Measurements from ENCODE around the gene B4GALT7.
"Not testable (repeated sequence)": the region's sequence is repeated elsewhere in the genome, so short reads cannot be mapped to it uniquely, and the experiment has no call there.

B4GALT7 gene

DNA sequence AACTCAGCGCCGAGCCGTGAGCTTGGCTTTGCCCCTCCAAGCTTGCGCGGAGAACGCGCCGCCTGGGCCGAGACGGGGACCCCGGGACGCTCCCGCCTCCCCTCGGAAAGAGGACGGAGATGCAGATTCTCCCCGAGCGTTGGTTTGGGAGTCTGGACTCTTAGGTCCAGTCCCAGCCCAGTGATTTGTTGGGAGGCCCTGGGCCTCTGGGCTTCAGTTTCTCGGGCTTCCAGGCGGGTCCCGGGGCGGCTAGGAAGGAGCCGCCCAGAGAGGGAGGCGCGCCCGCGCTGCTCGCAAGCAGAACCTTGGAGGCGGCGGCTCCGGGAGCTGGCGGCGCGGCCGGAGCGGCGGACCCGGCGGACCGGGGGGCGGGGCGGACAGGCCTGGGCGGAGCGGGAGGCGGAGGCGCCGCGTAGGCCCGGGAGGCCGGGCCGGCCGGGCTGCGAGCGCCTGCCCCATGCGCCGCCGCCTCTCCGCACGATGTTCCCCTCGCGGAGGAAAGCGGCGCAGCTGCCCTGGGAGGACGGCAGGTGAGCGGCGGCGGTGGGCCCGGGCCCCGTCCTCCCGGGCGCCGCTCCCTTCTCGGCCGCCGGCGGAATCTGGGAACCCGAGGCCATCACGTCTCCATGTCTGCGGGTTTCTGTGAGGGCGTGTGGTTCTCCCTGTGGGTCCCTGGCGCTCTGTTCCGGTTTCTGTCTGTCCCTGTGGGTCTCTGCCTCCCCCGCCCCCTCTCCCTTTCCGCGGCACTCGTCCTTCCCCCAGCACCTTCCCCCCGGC is at the start of gene B4GALT7:
TSS of gene B4GALT7 (plus strand) at position 402 of the 777 bp plus-strand sequence. CDS start at position 481, 79 bp downstream.
- peak; percentile 67 for DNase-seq (ENCODE audit: low read depth)

DNA sequence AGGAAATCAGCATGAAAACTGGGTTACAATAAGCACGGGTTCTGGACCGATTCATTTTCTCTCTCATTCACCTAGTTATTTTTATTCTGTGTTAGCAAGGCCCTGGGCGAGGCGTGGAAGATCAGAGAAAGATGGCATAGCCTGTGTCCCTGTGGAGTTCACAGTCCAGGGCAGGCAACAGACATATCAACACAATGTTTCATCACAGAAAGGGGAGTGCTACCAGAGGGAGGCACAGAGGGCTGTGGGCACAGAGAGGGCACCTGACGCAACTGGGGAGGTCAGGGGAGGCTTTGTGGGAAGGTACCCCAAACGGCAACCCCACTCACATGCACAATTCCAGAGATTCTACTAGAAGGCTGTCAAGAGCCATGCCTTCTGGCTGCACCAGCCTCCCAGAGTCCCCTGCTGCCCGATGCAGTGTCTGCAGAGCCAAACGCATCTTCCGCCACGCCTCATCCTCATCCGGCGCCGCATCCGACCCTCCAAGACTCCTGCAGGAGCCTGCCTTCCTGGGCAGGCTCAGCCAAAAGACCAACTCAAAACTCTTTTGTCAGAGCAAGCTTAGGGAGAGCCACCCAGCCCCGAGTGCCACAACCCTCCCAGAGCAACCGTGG is 47.0 kb upstream of the B4GALT7 start:
- DNase-seq (ENCODE audit: low read depth) = no peak

DNA sequence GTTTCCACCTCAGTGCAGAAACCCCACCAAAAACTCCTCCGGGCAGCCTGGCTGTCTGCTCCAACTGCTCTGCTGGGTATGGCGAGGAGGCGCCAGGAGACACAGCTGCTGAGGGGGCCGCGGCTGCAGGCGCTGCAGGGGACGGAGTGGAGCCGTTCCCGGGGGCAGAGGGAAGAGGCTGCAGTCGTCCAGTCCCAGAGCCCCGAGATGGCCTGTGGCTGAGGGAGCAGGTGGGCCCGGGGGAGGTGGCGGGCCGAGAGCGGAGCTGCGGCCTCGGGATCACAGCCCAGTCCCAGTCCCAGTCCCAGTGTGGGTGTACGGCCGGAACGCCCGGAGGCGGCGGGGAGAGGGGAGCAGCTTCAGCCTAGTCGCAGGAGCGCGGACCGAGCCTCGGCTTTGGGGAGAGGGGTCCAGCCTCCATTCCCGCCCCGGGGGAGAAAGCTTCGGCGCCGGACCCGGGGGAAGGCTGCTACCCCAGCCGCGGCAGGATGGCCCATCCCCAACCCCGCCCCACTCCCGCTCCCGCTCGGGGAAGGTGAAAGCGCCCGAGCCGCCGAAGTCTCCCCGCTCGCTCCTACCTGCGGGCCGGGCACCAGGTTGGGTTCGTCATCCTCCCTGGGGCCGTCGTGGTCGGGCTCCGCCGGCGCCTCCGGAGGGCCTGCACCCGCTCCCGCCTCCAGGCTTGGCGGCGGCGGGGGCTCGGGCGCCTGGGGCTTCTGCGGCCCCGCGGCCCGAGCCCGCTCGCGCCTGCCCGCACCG is 46.1 kb upstream of the B4GALT7 start:
- peak; percentile 15 for DNase-seq (ENCODE audit: low read depth)

DNA sequence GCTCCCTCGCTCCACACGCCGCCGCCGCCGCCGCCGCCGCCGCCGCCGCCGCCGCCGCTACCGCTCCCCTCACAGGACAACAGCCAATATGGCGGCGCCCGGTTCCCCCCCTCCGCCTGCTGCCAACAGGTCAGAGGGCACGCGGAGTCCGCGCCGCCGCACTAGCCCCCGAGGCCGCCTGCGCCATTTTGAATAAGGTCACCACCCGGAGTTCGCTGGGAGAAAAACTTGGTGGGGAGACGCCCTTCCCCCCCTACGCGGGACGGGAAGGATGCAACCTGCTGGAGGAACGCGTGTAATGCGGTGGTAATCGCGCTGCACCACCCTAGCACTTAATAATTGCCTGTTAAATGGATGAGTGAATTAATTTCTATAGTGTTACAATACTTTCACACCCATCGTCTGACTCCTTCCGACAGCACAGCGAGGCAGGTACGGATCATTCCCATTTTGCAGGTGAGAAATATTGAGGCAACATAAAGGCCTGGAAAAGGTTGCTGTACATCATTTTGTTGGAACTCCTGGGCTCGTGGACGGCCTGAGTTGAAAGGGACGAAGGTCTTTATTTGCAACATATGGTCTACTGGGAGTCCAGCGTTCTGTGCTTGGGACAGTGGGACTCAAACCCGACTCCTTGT is 45.3 kb upstream of the B4GALT7 start, which contains the start of gene FAM193B:
TSS of gene FAM193B (minus strand) at position 90 of the 638 bp plus-strand sequence. CDS start 105 bp downstream, outside the sequence.
- peak; percentile 94 for DNase-seq (ENCODE audit: low read depth)

GRCh38 chr5:177555228-177555627 is 44.7 kb upstream of the B4GALT7 start:
- DNase-seq (ENCODE audit: low read depth) = no peak

DNA sequence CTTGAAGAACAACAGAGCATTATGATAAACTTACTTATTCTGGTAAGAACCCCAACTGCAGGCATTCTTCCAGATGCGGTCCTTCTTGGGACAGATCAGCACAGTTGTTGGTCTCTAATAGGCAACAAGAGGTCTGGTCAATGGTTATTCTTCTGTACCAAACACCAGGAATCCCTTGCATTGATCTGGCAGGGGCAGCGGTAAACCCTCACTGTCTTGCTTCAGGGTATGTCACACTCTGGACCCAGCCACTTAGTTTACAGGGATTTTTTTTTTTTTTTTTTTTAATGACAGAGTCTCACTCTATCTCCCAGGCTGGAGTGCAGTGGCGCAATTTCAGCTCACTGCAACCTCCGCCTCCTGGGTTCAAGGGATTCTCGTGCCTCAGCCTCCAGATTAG is 44.3 kb upstream of the B4GALT7 start:
- no peak for DNase-seq (ENCODE audit: low read depth)

- no peak for DNase-seq (ENCODE audit: low read depth)
Observed at GRCh38 chr5:177557041-177557647, 42.8 kb upstream of the B4GALT7 start.

DNA sequence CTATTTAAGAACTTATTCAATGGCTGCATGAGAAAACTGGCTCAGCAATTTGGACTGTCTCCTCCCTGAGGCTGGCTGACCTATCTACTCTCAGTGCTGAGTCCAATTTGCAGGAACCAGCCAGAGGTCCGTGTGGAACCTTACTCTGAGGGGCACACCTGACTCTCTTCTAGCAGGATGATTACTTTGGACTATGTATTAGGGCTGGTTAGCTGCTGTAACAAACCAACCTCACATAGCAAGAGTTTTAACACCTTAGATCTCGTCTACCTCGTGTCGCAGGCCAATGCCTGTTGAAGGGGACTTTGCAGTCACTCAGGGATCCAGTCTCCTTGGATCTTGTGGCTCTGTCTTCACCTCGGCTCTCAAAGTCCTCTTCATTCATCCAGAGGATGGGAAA is 42.1 kb upstream of the B4GALT7 start:
- no peak for DNase-seq (ENCODE audit: low read depth)

DNA sequence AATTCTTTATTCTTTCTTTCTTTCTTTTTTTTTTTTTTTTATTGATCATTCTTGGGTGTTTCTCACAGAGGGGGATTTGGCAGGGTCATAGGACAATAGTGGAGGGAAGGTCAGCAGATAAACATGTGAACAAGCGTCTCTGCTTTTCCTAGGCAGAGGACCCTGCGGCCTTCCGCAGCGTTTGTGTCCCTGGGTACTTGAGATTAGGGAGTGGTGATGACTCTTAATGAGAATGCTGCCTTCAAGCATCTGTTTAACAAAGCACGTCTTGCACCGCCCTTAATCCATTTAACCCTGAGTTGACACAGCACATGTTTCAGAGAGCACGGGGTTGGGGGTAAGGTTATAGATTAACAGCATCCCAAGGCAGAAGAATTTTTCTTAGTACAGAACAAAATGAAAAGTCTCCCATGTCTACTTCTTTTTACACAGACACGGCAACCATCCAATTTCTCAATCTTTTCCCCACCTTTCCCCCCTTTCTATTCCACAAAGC is 40.4 kb upstream of the B4GALT7 start:
- not testable (repeated sequence) for DNase-seq (ENCODE audit: low read depth)

DNA sequence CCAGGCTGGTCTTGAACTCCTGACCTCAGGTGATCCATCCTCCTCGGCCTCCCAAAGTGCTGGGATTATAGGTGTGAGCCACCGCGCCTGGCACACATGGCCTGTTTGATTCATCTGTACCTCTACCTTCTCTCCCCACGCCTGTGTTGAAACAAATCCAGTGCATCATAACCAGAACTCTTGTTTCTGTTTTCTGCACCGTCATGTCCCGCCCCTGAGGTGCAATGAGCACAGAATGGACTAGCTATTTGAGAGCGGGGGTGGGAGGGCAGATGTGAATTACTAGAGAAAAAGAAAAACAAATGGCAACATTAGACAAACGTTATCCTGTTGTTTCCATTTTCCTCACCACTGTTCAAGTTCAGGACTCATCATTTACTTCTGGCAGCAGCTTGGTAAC is 34.9 kb upstream of the B4GALT7 start:
- no peak for DNase-seq (ENCODE audit: low read depth)

DNA sequence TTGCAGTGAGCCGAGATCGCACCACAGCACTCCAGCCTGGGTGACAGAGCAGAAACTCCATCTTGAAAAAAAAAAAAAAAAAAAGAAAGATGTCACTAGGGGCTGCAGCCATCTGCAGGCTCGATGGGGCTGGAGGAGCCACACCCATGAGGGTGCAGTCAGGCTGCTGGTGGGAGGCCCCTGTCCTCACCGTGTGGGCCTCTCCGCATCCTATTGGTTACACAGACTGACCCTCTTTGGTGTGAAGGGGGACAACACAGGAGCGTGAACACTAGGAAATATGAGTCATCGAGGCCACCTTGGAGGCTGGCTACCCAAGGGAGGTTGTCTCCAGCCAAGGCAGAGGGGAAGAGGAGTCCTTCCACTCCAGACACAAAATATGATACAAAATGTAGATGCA is 31.6 kb upstream of the B4GALT7 start:
- no peak for DNase-seq (ENCODE audit: low read depth)

DNA sequence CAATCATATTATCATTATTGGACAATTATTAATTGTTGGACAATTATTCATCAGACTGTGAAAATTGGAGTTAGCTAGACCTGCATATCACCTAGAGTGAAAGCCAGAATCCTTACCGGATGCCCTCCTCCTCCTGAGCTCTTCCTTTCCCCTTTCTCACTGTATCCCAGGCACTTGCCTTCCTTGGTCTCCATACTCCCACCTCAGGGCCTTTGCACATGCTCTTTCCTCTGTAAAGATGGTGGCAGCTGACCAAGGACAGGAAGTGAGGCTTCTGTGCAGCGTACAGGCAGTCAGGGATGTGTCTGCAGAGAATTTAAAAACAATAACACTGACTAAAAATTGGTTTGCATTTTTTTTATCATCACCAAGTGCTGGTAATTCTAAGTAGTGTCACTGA is 30.0 kb upstream of the B4GALT7 start:
- DNase-seq (ENCODE audit: low read depth) = no peak

GRCh38 chr5:177575488-177575887 is 24.4 kb upstream of the B4GALT7 start:
- DNase-seq (ENCODE audit: low read depth) = no peak

DNA sequence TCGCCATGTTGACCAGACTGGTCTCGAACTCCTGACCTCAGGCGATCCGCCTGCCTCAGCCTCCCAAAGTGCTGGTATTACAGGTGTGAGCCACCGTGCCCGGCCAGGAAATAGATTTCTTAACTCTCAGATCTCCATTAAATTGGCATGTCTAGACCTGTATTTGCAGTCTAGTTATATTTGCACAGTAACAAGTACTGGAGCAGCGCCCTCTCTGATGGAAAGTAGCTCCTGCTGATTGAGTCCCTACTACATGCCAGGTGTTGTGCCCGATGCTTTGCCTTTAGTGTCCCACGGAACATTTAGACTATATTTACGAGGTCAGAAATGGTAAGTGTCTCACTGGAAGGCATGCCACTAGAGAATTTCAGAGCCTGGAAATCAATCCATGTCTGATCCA is 23.8 kb upstream of the B4GALT7 start:
- DNase-seq (ENCODE audit: low read depth) = no peak

GRCh38 chr5:177578316-177578715 is 21.6 kb upstream of the B4GALT7 start:
- no peak for DNase-seq (ENCODE audit: low read depth)

GRCh38 chr5:177588413-177588909 is 11.5 kb upstream of the B4GALT7 start:
- DNase-seq (ENCODE audit: low read depth) = no peak

GRCh38 chr5:177590406-177590805 is 9.5 kb upstream of the B4GALT7 start:
- DNase-seq (ENCODE audit: low read depth) = no peak

GRCh38 chr5:177591690-177592009 is 8.3 kb upstream of the B4GALT7 start:
- DNase-seq (ENCODE audit: low read depth) = no peak

DNA sequence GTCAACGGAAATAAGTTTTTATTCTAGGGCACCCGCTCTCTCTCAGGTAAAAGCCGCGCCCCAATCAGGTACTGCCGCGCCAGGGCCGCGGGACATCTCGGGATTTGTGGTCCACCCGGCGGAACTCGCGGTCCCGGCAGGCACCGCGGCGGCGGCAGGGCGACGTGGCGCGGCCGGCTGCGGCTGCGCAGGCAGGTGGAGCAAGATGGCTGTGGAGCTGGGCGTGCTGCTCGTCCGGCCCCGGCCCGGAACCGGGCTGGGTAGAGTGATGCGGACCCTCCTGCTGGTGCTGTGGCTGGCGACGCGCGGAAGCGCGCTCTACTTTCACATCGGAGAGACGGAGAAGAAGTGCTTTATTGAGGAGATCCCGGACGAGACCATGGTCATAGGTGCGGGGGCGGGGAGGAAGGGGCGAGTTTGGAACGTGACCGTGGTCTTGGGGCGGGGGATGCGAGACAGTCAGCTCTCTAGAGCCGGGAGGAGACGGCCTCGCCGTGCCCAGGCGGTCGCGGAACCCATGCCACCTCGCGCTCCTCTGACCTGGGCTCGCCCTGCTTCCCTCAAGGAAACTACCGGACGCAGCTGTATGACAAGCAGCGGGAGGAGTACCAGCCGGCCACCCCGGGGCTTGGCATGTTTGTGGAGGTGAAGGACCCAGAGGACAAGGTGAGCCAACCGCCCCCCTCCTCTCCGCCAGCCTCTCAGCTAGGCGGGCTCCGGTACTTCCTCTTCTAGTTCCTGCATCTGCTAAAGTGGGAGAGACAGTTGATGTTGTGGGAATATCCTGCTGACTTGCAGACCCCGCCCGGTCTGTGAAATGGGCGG is 7.7 kb upstream of the B4GALT7 start, which contains the start of gene TMED9:
TSS of gene TMED9 (plus strand) at position 194 of the 825 bp plus-strand sequence. CDS start at position 206, 12 bp downstream.
- peak; percentile 66 for DNase-seq (ENCODE audit: low read depth)

DNA sequence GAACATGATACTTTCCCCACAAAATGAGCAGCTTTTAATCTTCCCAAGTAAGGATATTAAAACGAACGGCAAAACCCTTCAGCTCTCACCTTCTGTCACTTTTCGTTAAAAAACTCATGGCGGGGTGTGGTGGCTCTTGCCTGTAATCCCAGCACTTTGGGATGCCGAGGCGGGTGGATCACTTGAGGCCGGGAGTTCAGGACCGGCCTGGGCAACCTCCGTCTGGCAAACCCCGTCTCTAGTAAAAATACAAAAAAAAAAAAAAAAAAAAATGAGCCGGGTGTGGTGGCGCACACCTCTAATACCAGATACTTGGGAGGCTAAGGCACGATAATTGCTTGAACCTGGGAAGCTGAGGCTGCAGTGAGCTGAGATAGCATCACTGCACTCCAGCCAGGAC is 7.0 kb upstream of the B4GALT7 start:
- no peak for DNase-seq (ENCODE audit: low read depth)

DNA sequence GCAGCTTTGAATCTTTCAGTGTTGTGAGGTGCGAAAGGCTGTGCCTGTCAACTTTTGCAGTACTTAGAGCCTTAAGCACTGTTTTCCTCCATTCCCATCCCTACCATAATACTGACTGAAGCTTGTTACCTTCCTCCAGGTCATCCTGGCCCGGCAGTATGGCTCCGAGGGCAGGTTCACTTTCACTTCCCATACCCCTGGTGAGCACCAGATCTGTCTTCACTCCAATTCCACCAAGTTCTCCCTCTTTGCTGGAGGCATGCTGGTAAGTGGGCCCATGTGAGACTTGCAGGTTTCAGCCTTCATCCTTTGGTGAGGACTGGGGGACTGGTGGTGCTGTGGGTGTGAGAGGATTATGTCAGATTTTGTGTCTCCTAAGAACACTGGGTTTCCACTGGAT is 6.4 kb upstream of the B4GALT7 start:
- no peak for DNase-seq (ENCODE audit: low read depth)
